Putamen (tissue), 1 donor: ENCODE data around the gene CSTF2T.
"Not testable (repeated sequence)": the region's sequence is repeated elsewhere in the genome, so short reads cannot be mapped to it uniquely, and the experiment has no call there.

ENCODE experiments used
- DNase-seq: peaks from one replicate; pipeline ENCODE4 v3.0.0-alpha.2; 2016; ENCODE audit warnings: low spot score

CSTF2T gene

GRCh38 chr10:51698473-51699063 lies 827 bp downstream of the CSTF2T start:
- no peak for DNase-seq

DNA sequence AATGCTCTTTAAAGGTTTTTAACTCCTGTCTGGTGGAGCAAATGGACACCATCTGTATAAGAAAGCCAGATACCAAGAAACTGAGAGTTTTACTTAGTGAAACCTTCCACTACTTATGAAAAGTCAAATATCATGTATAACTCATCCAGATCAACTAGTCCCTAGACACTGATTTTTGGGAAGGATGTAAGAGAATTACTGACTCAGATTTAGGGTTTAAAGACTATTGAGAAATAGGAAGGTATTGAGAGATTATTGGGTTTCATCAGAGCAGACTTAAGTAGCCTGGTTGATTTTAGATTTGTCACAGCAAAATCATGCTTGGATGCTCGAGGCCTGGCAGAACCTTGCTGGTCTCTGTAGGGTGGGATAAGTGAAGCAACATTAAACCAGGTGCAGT lies 3.1 kb downstream of the CSTF2T start:
- no peak for DNase-seq

DNA sequence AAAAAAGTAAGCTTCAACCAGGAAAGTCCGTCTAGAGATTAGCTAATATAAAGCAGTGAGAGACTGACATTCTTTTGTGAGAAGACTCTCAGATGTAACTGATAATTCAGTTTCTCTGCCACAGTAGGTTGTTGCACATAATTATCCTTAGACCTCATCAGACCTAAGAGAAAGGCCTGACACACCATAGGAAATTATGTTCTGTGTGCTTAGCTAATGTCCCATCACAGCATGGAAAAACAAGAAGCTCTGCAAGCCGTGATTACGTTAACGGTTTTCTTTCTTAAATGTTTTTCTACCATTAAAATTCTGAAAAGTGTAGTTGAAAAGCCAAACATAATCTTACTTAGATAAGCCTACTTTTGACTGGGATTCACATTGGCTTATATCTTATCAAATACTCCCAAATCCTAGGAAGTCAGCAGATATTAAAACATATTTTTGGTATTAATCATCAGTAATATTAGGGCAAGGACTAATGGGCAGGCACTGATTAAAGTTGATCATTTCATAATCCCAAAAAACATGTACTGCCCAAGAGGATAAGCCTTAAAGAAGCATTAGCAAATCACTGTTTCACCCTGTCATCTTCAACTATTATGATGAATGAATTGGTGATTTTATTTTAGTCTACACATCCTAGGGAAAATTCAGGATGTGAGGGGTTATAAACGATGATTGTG lies 5.2 kb downstream of the CSTF2T start:
- DNase-seq = no peak

GRCh38 chr10:51691135-51691534 lies 8.3 kb downstream of the CSTF2T start:
- no peak for DNase-seq

- no peak for DNase-seq
Observed at GRCh38 chr10:51689536-51689935, 9.9 kb downstream of the CSTF2T start.

DNA sequence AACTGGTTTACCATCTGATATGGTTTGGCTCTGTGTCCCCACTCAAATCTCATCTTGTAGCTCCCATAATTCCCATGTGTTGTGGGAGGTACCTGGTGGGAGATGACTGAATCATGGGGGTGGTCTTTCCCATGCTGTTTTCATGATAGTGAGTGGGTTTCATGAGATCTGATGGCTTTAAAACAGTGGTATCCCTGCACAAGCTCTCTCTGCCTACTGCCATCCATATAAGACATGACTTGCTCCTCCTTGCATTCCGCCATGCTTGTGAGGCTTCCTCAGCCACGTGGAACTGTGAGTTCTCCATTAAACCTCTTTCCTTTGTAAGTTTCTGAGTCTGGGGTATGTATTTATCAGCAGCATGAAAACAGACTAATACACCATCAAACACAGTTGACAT lies 10.6 kb downstream of the CSTF2T start:
- DNase-seq = not testable (repeated sequence)

DNA sequence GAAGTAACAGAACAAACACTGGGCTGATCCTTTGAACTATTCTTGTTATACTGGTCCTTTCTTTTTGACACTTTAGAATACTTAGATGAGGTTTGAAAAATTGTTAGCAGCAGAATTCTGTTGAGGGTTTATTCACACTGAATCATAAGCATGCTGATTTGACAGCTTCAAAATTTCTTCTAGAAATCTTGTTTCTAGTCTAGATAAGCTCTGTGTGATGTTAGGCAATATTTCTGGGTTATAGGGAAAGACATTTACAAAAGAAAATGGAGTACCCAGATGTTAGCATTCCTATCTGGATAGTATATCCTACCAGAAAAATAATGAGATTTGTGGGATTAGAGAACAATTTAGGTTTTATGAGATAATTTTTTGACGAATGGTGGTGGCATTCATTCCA lies 12.1 kb downstream of the CSTF2T start:
- DNase-seq = no peak

GRCh38 chr10:51685768-51686167 lies 13.6 kb downstream of the CSTF2T start:
- DNase-seq = no peak

- no peak for DNase-seq
Observed at GRCh38 chr10:51683031-51683691, 16.2 kb downstream of the CSTF2T start.

GRCh38 chr10:51679841-51680240 lies 19.6 kb downstream of the CSTF2T start:
- no peak for DNase-seq

DNA sequence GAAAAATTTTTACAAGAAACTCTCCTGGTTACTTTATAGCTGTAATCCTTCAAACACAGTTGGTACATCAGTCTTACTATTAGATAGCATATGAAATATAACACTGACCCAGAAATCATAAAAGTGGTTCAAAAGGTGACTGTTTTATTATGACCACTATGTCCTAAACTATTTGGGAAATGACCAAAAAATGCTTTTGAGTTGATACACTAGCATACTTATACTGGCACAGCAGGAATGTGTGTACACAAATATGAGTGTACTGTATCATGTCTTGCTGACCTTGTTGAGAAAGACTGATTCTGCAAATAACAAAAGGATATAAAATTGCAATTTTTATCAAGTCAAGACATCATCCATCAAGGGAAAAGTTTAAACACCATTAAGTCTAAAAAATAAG lies 24.3 kb downstream of the CSTF2T start:
- no peak for DNase-seq

- no peak for DNase-seq
Observed at GRCh38 chr10:51672039-51672535, 27.3 kb downstream of the CSTF2T start.

DNA sequence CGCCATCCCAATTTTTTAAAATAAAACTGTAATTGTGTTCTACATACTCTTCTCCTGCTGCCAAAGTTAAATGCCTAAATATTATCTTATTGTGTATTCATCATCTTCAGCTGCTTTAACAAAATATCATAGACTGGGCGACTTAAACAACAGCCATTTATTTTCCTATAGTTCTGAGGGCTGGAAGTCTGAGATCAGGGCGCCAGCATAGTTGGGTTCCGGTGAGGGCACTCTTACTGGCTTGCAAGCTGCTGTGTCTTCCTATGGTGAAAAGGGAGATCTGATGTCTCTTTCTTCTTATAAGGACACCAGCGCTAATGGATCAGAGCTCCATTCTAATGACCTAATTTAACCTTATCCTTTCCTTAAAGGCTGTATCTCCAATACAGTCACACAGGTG lies 30.4 kb downstream of the CSTF2T start:
- DNase-seq = no peak

- no peak for DNase-seq
Observed at GRCh38 chr10:51668336-51668689, 31.1 kb downstream of the CSTF2T start.

- DNase-seq = peak; percentile 6
Observed at GRCh38 chr10:51667678-51668335, 31.6 kb downstream of the CSTF2T start.

DNA sequence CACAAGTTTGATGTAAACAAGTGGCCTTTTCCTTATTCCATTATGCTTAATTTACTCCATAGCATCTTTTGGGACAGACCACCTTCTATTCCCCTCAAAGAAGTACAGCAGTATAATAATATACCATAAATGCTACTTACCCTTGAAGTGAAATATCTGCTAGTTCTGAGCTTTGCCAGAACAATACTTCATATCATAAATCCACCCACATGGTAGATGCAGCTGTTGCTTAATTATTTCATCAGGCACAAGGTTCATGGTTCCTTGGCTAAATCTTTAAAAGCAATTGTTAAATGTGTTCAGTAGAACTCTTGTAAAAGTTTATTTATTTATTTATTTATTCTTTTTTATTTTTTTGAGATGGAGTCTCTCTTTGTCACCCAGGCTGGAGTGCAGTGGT lies 32.9 kb downstream of the CSTF2T start:
- DNase-seq = no peak

- no peak for DNase-seq
Observed at GRCh38 chr10:51663086-51663485, 36.3 kb downstream of the CSTF2T start.

GRCh38 chr10:51659344-51659743 lies 40.1 kb downstream of the CSTF2T start:
- DNase-seq = no peak

GRCh38 chr10:51658000-51658399 lies 41.4 kb downstream of the CSTF2T start:
- DNase-seq = no peak

DNA sequence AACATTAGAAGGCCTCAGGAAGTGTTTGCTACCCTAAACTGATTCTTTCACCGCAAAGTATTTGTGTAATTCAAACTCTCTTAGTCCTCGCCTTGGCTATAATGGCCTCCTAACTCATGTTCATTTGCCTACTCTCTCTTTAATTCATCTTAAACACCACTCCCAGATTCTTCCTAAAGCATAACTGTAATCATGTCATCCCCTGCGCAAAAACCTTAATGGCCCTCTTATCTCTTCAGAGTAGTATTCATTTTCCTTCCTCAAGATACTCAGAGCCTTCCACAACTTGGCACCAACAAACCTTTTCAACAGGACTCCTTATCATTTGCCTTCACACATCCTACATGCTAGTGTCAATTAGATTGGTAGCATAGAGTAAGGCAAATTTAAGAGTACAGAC lies 42.9 kb downstream of the CSTF2T start:
- DNase-seq = no peak

- no peak for DNase-seq
Observed at GRCh38 chr10:51654918-51655317, 44.5 kb downstream of the CSTF2T start.

DNA sequence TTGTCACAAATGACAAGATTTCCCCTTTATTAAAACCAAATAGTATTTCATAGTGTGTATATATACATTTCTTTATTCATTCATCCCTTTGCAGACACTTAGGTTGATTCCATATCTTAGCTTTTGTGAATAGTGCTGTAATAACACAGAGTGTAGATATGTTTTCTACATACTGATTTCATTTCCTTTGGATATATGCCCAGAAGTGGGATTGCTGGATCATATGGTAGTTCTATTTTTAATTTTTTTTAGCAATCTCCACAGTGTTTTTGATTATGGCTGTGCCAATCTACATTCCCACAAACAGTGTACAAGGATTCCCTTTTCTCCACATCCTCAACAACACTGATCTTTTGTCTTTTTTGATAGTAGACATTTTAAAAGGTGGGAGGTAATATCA lies 46.4 kb downstream of the CSTF2T start:
- no peak for DNase-seq

DNA sequence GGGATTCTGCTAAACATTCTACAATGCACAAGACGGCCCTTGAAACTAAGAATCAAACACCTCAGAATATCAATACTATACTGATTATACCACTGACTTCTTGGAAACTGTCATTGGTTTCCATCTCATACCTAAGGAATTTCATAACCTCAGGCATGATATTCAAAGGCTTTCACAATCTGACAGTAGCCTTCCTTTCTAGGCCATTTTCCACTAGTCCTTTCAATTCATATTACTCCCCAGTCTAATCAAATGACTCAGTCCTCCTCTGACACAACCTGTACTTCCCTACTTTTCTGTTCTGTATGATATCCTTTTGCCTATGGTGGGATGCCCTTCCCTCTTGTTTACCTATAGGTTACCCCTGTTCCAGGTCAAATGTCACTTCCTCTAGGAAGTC lies 48.3 kb downstream of the CSTF2T start:
- DNase-seq = no peak
